B cell (primary cell): ENCODE results near the gene NCMAP.

Experiments used
- EZH2 ChIP-seq: IDR thresholded peaks from 2 replicates; pipeline ENCODE4 v1.6.1; 2012; ENCODE audit warnings: borderline replicate concordance, low read depth, mild to moderate bottlenecking, moderate library complexity, low read length; ENCODE audit not compliant: insufficient read depth, poor library complexity, severe bottlenecking
- TF ChIP-seq, protein P1 (sequence below): fragments of 200-600 bp; IDR thresholded peaks from one replicate; pipeline ENCODE4 v1.8.0; 2022; ENCODE audit warnings: antibody characterized with exemption, mild to moderate bottlenecking

DNA sequence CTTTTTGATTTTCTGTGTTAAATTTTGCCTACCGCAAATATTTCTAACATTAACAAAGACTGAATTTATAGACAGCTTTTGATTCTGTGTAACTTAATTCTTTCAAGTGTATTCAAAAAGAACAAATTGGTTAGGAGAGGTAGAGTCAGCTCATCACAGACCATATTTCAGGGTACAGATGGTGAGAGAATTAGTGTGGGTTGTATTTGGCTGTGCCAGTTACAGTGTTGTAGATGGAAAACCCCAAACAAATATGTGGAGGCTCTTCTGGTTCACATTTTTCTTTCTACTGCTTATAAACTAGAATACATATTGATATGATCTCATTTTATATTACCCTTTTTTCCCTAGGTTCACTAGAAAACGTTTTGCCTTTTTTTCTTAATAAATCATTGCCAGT, 42.2 kb upstream of the NCMAP start:
- TF ChIP-seq, protein P1, sequence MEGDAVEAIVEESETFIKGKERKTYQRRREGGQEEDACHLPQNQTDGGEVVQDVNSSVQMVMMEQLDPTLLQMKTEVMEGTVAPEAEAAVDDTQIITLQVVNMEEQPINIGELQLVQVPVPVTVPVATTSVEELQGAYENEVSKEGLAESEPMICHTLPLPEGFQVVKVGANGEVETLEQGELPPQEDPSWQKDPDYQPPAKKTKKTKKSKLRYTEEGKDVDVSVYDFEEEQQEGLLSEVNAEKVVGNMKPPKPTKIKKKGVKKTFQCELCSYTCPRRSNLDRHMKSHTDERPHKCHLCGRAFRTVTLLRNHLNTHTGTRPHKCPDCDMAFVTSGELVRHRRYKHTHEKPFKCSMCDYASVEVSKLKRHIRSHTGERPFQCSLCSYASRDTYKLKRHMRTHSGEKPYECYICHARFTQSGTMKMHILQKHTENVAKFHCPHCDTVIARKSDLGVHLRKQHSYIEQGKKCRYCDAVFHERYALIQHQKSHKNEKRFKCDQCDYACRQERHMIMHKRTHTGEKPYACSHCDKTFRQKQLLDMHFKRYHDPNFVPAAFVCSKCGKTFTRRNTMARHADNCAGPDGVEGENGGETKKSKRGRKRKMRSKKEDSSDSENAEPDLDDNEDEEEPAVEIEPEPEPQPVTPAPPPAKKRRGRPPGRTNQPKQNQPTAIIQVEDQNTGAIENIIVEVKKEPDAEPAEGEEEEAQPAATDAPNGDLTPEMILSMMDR: no peak
- no peak for TF ChIP-seq EZH2
